ENCODE measurements around the gene NRXN3. TPM values are rescaled to one million over a fixed set of nuclear protein-coding genes. Genes with fewer than 3 reads are reported as not detected.

NRXN3 gene
- total and polyA plus RNA-seq, 2 of the 4 experiments (the other 2 are of a cell fraction): 4.8 to 25.1 TPM

DNA sequence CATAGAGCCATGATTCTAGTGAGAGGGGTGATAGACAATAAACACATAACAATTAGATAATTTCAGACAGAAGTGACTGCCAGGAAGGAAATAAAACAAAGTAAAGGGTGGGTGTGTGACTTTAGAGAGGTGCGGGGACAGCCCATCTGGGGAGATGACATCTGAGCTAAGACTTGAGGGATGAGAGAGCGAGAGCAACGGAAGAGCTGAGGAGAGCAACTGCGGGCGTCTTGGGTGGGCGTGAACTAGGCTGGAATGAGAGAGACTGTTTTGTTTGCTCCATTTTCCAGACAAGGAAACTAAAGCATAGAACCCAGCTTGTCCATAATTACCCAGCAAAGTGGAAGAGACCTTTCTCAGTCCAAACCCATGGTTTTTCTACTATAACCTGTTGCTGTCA, 25.3 kb downstream of the NRXN3 start:
- no peak overlapping the region for H4K8ac ChIP-seq (ENCODE audit: low read depth in 2 of 2, low read length in 2 of 2)
- no peak overlapping the region for H2BK120ac ChIP-seq (ENCODE audit: low read depth, low read length)
- no peak overlapping the region for H3K56ac ChIP-seq (ENCODE audit: extremely low read depth, insufficient read depth, low read length)
- ChIA-PET CTCF (interaction anchor here (0.6 kb wide), 1 partner anchor 9 kb away, joined by 5 read pairs; no protein-coding TSS in a partner anchor), POLR2A (ENCODE audit: unreplicated experiment) (no interaction called here)
- H2AFZ ChIP-seq (replicated peaks; ENCODE audit: low read length, poor library complexity): no peak overlapping the region
- no peak overlapping the region for H3K23ac ChIP-seq (ENCODE audit: low read depth, low read length)
- H4K20me1 ChIP-seq (ENCODE audit: insufficient read depth, low read length): no peaks in the 10 kb centered on the region
- no peak overlapping the region for H3K18ac ChIP-seq (ENCODE audit: low read depth, low read length)
- no peaks in the 10 kb centered on the region for H3K79me1 ChIP-seq (ENCODE audit: low read depth in 1 of 2, low read length in 2 of 2)
- no TSS peak for BruUV-seq (replicated peaks)
- H3K9me3 ChIP-seq (ENCODE audit: control insufficient read depth, insufficient read depth, low read length): peaks cover 51% of the 10 kb centered on the region
- dilution Hi-C loops (cut with HindIII; ENCODE audit: low sequenced_read_pairs, unreplicated experiment) (no loop called here), in situ Hi-C loops (cut with MboI; ENCODE audit: low sequenced_read_pairs) (no loop called here), intact Hi-C loops (cut with micrococcal nuclease) (no loop called here)
- no peak overlapping the region for H3K9ac ChIP-seq (ENCODE audit: low read depth, low read length)
- no peak overlapping the region for H2AK5ac ChIP-seq (ENCODE audit: low read depth, low read length)
- H3K4me1 ChIP-seq (ENCODE audit: control insufficient read depth, insufficient read depth, low read length): no peaks in the 10 kb centered on the region
- no peak overlapping the region for H2BK5ac ChIP-seq (ENCODE audit: low read depth, low read length, poor library complexity, severe bottlenecking)
- TF ChIP-seq, protein P1, sequence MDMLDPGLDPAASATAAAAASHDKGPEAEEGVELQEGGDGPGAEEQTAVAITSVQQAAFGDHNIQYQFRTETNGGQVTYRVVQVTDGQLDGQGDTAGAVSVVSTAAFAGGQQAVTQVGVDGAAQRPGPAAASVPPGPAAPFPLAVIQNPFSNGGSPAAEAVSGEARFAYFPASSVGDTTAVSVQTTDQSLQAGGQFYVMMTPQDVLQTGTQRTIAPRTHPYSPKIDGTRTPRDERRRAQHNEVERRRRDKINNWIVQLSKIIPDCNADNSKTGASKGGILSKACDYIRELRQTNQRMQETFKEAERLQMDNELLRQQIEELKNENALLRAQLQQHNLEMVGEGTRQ (IDR thresholded peaks at IDR 0.05; ENCODE audit: low read depth, low read length): no peak
- TF ChIP-seq MAZ (IDR thresholded peaks at IDR 0.05; ENCODE audit: borderline replicate concordance, low read depth, low read length): no peak
- TF ChIP-seq CEBPB (IDR thresholded peaks at IDR 0.05; ENCODE audit: low read depth, low read length): no peak
- no peak for TF ChIP-seq CHD1 (IDR thresholded peaks at IDR 0.05; ENCODE audit: low read depth, low read length)
- TF ChIP-seq SMC3 (IDR thresholded peaks at IDR 0.05; ENCODE audit: low read depth, low read length): no peak
- TF ChIP-seq, protein P2, sequence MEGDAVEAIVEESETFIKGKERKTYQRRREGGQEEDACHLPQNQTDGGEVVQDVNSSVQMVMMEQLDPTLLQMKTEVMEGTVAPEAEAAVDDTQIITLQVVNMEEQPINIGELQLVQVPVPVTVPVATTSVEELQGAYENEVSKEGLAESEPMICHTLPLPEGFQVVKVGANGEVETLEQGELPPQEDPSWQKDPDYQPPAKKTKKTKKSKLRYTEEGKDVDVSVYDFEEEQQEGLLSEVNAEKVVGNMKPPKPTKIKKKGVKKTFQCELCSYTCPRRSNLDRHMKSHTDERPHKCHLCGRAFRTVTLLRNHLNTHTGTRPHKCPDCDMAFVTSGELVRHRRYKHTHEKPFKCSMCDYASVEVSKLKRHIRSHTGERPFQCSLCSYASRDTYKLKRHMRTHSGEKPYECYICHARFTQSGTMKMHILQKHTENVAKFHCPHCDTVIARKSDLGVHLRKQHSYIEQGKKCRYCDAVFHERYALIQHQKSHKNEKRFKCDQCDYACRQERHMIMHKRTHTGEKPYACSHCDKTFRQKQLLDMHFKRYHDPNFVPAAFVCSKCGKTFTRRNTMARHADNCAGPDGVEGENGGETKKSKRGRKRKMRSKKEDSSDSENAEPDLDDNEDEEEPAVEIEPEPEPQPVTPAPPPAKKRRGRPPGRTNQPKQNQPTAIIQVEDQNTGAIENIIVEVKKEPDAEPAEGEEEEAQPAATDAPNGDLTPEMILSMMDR (conservative IDR thresholded peaks at IDR 0.05; ENCODE audit: low read depth, low read length): no peak
- no peak for TF ChIP-seq MXI1 (IDR thresholded peaks at IDR 0.05; ENCODE audit: borderline replicate concordance, low read depth, low read length)
- TF ChIP-seq MAFK (IDR thresholded peaks at IDR 0.05; ENCODE audit: low read depth, low read length): no peak
- no peak for TF ChIP-seq RCOR1 (IDR thresholded peaks at IDR 0.05; ENCODE audit: insufficient replicate concordance, low read length)
- no peak for TF ChIP-seq RFX5 (IDR thresholded peaks at IDR 0.05; ENCODE audit: low read depth, low read length)
- no peak for TF ChIP-seq NFE2L2 (IDR thresholded peaks at IDR 0.05; ENCODE audit: low read depth, low read length)
- TF ChIP-seq RAD21 (IDR thresholded peaks at IDR 0.05; ENCODE audit: low read length): no peak
- H3K27ac ChIP-seq (ENCODE audit: insufficient read depth, low read length): no peak overlapping the region
- no peak for ATAC-seq (ENCODE audit: low read depth)
- H3K4me2 ChIP-seq (ENCODE audit: low read depth, low read length): no peak overlapping the region
- no peak overlapping the region for H2AK9ac ChIP-seq (replicated peaks; ENCODE audit: low read depth, low read length, poor library complexity)
- no peak overlapping the region for H2BK15ac ChIP-seq (ENCODE audit: low read depth, low read length)
- WGBS, 2 experiments (ENCODE audit: extremely low coverage in 2 of 2, insufficient read length in 1 of 2): no CpG with 5 or more reads among the region's 6 CpGs
- no peaks in the 10 kb centered on the region for H3K9me1 ChIP-seq (ENCODE audit: insufficient read depth, low read length)
- no peak overlapping the region for H3K14ac ChIP-seq (replicated peaks; ENCODE audit: low read depth, low read length)
- H3K36me3 ChIP-seq (ENCODE audit: control insufficient read depth, insufficient read depth, low read length): no peaks in the 10 kb centered on the region
- H4K91ac ChIP-seq (ENCODE audit: insufficient read depth, low read depth, low read length): no peak overlapping the region
- no peak overlapping the region for H4K5ac ChIP-seq (ENCODE audit: low read depth, low read length)
- no peak overlapping the region for H2BK20ac ChIP-seq (ENCODE audit: low read depth, low read length)
- no peak overlapping the region for H3K4me3 ChIP-seq (ENCODE audit: insufficient read depth, low read depth, low read length)
- H3K27me3 ChIP-seq (ENCODE audit: control insufficient read depth, insufficient read depth, low read length): no peaks in the 10 kb centered on the region
- DNase-seq: no peak
- no peak overlapping the region for H3K4ac ChIP-seq (ENCODE audit: low read depth, low read length)

Measured in IMR-90 (cell line).